Measurements from ENCODE around the gene YRDC.

The YRDC gene

DNA sequence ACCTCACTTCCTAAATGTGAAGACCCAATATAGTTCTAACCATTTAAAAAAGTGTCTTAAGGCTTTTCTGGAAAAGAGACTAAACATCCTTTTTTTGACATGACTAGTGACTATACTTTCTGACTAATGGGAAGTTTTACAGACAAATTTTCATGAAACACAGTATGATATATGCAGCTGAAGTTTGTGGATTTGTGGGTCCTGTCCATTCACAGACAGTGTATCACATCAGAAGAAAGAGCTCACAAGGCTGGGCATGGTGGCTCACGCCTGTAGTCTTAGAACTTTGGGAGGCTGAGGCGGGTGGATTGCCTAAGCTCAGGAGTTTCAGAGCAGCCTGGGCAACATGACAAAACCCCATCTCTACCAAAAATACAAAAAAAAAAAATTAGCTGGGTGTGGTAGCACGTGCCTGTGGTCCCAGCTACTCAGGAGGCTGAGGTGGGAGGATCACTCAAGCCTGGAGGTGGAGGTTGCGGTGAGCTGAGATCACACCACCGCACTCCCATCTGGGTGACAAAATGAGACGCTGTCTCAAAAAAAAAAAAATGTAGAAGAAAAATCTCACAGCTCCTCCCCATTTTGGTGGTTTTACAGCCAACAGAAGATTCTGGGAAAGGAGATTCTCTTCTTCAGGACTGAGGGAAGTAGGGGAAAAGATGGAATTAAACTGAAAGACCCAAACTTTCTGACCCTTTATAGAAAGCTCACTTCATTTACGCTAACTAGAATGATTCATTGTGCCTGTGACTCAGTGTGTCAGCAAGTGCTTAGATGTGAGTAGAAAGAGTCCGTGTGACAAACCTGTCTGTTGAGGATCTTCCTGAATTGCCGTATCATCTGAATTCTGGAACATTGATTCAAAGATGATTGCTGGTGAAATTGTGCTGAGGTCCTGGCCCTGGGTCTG lies 15.2 kb upstream of the YRDC start:
- no peak for DNase-seq (ENCODE audit: low read depth, low spot score)

GRCh38 chr1:37821481-37821880 lies 13.5 kb upstream of the YRDC start:
- DNase-seq (ENCODE audit: low read depth, low spot score) = no peak

DNA sequence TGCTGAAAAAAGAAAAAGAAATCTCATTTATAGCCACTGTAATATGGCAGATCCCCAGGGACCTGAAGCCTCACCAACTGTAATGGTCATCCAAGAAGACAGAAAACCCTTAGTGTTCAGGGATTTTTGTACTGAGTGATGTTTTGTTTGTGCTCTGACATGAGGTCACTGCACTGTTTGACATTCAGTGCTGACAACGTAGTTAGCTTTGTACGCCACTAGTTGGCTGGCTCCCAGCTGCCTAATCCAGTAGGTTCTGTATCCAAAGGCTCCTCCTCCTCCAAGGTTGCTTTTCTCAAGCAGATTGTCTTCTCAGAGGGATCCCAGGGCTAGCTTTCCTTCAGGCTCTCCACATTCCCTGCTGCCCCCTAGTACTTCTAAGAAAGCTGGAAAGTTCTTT lies 9.5 kb upstream of the YRDC start:
- no peak for DNase-seq (ENCODE audit: low read depth, low spot score)

- DNase-seq (ENCODE audit: low read depth, low spot score) = no peak
Observed at GRCh38 chr1:37814252-37814651, 6.2 kb upstream of the YRDC start.

- no peak for DNase-seq (ENCODE audit: low read depth, low spot score)
Observed at GRCh38 chr1:37813529-37814145, 5.6 kb upstream of the YRDC start.

GRCh38 chr1:37811027-37811655 lies 3.1 kb upstream of the YRDC start:
- peak; percentile 31 for DNase-seq (ENCODE audit: low read depth, low spot score)

GRCh38 chr1:37809942-37810341 lies 1.9 kb upstream of the YRDC start:
- DNase-seq (ENCODE audit: low read depth, low spot score) = no peak

DNA sequence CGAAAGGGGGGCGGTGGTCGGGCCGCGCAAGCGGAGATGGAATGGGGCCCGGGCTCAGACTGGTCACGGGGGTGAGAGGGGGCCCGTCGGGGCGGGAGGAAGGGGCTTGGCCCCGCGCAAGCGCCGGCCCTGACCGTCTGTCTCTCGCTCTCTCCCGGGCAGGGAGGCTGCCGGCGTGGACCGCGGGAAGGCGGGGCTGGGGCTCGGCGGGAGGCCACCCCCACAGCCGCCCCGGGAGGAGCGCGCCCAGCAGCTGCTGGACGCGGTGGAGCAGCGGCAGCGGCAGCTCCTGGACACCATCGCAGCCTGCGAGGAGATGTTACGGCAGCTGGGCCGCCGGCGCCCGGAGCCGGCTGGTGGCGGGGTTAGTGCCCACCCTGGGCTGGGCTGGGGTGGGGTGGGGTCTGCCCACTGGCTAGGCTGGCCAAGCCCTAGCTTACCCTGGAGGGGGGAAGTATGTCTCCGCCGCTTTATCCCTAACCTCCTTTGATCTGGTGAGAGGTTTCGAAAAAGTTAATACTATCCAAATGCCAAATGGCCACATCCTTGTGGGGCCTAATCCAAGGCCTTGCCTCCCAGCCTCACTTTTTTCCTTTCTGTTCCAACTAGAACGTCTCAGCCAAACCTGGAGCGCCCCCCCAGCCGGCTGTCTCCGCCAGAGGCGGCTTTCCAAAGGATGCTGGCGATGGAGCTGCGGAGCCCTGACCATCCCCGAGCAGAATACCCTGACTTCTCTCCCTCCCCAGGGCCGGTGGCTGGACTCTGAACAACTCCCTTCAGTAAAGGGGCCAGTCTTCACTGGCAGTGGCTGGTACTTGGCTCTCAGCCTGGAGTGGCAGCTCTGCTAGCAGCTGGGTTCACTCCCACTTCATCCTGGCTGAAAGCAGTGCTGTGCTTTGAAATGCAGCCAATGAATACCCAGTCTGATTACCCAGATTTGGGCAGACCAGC lies 636 bp upstream of the YRDC start:
- no peak for DNase-seq (ENCODE audit: low read depth, low spot score)

DNA sequence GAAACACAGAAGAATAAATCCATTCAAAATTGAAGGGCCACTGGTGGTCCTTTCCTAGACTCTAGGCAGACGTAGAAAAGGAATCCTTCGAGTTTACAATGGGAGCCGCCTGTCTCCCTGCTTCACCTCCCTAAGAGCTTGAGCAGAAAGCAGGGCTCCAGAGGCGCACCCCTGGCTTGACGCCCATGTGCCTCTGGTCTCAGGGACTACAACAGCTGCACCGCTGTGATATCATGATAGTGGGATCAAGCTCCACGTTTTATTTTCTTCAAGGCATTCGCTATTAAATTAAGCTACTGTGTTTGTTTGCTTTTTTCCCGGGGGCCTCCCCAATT lies 821 bp downstream of the YRDC start:
- no peak for DNase-seq (ENCODE audit: low read depth, low spot score)

DNA sequence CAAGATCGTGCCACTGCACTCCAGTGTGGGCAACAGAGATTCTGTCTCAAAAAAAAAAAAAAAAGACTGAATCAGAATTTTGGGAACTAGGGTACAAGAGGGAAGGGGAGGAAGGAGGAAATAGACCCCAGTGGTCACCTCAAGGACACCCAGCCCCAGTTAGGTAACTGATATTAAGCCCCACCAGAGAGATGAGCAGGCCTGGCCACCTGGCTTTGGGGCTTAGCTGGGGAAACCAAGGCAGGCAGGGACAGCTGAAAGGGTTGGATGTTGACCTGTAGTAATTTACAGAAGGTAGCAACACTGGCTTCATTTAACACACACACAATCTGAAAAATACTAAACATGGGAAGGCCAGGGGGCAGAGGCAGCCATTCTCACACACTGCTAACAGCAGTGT lies 5.6 kb downstream of the YRDC start:
- DNase-seq (ENCODE audit: low read depth, low spot score) = no peak

- no peak for DNase-seq (ENCODE audit: low read depth, low spot score)
Observed at GRCh38 chr1:37797750-37798345, 10.2 kb downstream of the YRDC start.

DNA sequence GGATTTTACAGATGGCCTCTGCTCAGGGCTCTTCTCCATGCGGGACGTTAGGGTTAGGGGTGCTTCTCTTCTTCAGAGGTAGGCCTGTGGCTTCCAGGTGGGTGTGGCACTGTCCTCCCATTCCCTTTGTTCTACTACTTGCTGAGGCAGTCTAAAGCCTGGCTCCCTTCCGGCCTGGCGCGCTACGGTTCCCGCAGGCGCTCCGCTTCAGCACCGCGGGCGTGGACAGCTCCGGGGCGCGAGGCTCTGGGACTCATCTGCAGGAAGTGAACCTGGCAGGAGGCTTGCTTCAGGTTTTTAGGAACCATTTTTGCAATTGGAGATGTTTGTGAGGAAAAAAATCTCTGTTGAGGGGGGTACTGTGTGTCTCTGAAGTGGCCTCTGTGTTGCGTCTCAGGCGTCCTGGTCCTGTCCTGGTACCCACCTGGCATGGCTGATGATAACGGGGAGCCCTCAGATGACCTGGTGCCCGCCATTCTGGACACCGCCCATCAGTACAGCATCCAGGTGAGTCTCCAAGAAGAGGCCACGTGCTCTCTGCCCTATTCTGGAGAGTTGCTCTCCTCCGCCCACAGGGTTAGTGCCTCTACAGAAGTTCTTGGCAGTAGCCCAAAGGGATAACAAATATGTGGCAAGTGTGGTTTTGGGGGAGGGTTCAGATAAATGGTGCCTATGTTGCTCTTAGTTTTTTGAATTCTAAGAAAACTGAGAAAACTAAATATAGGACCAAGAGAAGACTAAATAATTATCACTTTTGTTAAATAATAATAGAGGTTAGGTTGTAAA lies 12.5 kb downstream of the YRDC start:
- no peak for DNase-seq (ENCODE audit: low read depth, low spot score)

GRCh38 chr1:37794372-37795339 lies 13.4 kb downstream of the YRDC start:
- no peak for DNase-seq (ENCODE audit: low read depth, low spot score)

DNA sequence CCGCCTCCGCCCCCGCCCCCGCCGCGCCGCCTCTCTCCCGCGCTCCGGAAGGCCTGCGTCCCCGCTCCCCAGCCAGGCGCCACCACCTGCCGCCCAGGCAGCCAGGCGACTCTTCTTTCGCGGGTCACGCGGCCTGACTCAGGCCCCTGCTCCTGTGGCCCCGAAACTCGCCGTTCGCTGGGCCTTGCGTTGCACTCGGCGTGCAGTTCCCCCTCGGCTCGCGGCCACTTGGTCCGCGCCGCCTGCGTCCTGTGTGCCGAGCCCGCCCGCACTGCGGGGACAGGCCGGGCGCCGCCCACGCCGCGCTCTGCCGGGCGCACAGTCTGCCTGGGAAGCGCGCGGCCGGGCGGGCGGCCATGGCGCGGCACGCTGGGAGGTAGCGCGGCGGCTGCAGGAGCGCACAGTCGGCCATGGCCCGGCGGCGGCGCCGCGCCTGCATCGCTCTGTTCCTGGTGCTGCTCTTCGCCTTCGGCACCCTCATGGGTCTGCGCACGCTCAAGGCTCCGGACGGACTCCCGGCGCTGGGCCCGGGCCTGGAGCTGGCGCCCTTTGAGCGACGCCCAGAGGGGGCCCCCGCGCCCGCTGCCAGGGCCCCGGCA lies 14.1 kb downstream of the YRDC start, which contains the start of gene MANEAL:
MANEAL (plus strand) TSS at position 75 of the 599 bp plus-strand sequence; CDS start at position 411, 336 bp downstream.
- no peak for DNase-seq (ENCODE audit: low read depth, low spot score)

DNA sequence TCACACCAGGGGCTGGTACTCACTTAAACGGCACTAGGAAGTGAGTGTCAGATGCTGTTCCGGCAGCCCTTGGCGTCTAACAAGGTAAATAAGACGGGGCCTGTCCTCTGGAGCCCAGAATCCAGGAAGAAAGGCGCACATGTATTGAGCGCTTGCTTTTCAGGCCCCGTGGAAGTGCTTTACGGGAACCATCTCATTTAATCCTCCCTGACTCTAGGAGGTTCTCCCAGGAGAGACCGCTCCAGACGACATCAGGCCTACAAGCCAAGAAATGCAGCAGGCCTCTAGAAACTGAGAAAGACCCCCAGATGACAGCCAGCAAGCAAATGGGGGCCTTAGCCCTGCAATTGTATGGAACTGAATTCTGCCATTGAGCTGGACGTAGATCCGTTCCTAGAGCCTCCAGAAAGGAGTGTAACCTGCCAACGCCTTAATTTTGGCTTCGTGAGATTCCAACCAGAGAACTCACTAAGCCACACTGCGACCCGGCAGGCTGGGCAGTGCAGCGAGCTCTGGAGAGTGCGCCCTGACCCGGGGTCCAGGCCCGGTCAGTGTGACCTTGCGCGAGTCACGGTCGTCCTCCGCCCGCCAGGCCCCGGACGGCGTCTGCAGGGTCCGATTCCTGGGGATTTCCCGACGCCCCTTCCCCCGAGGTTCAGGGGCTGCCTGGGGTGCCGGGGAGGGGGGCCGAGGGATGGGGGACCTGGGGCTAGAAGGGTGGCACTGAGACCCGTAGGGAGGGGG lies 14.9 kb downstream of the YRDC start:
- no peak for DNase-seq (ENCODE audit: low read depth, low spot score)

DNA sequence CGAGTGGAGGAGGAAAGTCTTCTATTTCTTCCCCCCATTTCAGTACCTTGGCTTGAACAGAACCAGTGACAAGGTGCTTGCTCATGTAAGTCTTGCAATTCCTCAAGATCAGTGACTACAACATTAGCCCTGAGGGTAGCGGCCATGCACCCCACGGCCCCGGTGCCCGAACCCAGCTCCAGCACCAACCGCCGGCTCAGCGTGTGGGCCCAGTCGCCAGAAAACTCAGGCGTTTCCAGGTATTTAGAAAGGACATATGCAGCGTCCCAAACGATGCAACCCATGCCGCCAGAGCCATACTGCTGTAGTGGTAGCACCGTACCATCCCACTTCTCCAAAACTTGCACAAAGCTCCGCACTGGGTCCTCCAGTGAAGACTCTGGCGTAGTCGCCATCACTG lies 25.5 kb downstream of the YRDC start:
- no peak for DNase-seq (ENCODE audit: low read depth, low spot score)

GRCh38 chr1:37778654-37779053 lies 29.4 kb downstream of the YRDC start:
- no peak for DNase-seq (ENCODE audit: low read depth, low spot score)

DNA sequence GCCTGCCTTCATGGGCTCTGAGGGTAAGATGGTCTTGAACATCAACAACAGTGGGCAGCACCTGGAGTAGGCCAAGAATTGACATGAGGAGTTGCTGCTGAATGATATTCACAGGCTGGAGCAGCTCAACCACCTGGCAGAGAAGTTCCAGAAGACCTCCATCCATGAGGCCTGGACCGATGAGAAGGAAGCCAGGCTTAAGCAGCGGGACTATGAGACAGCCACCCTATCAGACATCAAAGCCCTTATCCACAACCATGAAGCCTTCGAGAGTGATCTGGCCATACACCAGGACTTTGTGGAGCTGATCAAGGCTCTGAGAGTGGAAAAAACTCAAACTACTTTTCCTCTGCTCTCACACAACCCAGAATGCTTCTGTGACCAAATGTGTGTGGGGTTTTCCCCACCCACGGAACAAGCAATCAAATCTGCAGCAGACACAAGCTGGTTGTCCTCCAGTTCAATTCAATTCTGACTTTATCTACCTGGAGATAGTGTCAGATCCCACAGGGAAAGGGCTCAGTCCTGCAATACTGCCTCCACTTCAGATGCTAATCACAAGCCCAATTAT lies 31.0 kb downstream of the YRDC start:
- DNase-seq (ENCODE audit: low read depth, low spot score) = no peak

Measured in activated CD4-positive, CD25-positive, alpha-beta regulatory T cell treated with anti-CD3 and anti-CD28 coated beads, Interleukin-2, amount 50 U/mL, for 16 hours (primary cell).